Esophagus (tissue), 2 donors: Measurements from ENCODE around the gene DEPDC5. TPM values are rescaled to one million over a fixed set of nuclear protein-coding genes. Genes with fewer than 3 reads are reported as not detected.
"Not testable (repeated sequence)": the region's sequence is repeated elsewhere in the genome, so short reads cannot be mapped to it uniquely, and the experiment has no call there.

ENCODE experiments used
- H3K27ac ChIP-seq, 2 donors: one replicate each; pipeline ENCODE4 v1.5.1; 2013; ENCODE audit warnings: low read depth in 2 of 2, mild to moderate bottlenecking in 2 of 2, inconsistent platforms in 1 of 2, low read length in 1 of 2, moderate library complexity in 1 of 2
- H3K27me3 ChIP-seq, 2 donors: one replicate each; pipeline ENCODE4 v1.6.1; 2013; ENCODE audit warnings: low read length in 2 of 2, control low read depth in 1 of 2, mild to moderate bottlenecking in 1 of 2; ENCODE audit not compliant: insufficient read depth in 2 of 2, control insufficient read depth in 1 of 2
- H3K36me3 ChIP-seq, 2 donors: one replicate each; pipeline ENCODE4 v1.6.1; 2013; ENCODE audit warnings: low read length in 1 of 2; ENCODE audit not compliant: control insufficient read depth in 2 of 2, insufficient read depth in 2 of 2
- H3K4me1 ChIP-seq, 2 donors: one replicate each; pipeline ENCODE4 v1.6.1; 2013; ENCODE audit warnings: low read length in 1 of 2; ENCODE audit not compliant: control insufficient read depth in 2 of 2, insufficient read depth in 2 of 2
- H3K4me3 ChIP-seq, 2 donors: one replicate each; pipeline ENCODE4 v1.5.1; 2013; ENCODE audit warnings: low read length in 2 of 2, mild to moderate bottlenecking in 2 of 2, low read depth in 1 of 2, moderate library complexity in 1 of 2
- H3K9me3 ChIP-seq, 2 donors: one replicate each; pipeline ENCODE4 v1.6.1; 2013; ENCODE audit warnings: mild to moderate bottlenecking in 2 of 2, low read depth in 1 of 2, low read length in 1 of 2, moderate library complexity in 1 of 2; ENCODE audit not compliant: control insufficient read depth in 2 of 2, insufficient read depth in 1 of 2
- WGBS, 2 donors: extraction: QIAGEN DNeasy Blood & Tissue Kit; methylation state at CpG; one replicate each; pipeline ENCODE4 v1.1.7; 2013; 5-methylcytosine and 5-hydroxymethylcytosine counted together
- polyA plus RNA-seq, 2 donors: library from polyadenylated mRNA; stranded (reverse); fragments of 200-250 nt; gene quantifications; one replicate each; pipeline ENCODE4 v1.2.3, GENCODE V29; 2013
- donor health status: healthy with polysubstance abuse.
- donor health status: Bipolar disorder and iron deficiency.

DEPDC5 gene
- polyA plus RNA-seq, 2 donors, result 6.5 to 10.8 TPM

- Histone ChIP-seq H3K36me3 (no peaks in the 10 kb centered on the region), H3K27me3 (no peaks in the 10 kb centered on the region), H3K9me3 (no peaks in the 10 kb centered on the region), H3K27ac (no peak overlapping the region), H3K4me3 (no peak overlapping the region), H3K4me1 (peaks cover 0 to 2% of the 10 kb centered on the region in 2 donors)
- WGBS, 2 donors, result 58 to 64% methylated on average over 2 of the region's 2 CpGs
These were observed 21.6 kb upstream of the DEPDC5 start for GRCh38 chr22:31732089-31732829.

- H3K27ac ChIP-seq, result no peak overlapping the region
- H3K9me3 ChIP-seq, result no peaks in the 10 kb centered on the region
- H3K27me3 ChIP-seq, result no peaks in the 10 kb centered on the region
- no peak overlapping the region for H3K4me3 ChIP-seq
- H3K4me1 ChIP-seq, result peaks cover 0 to 5% of the 10 kb centered on the region in 2 donors
- peaks cover 0 to 3% of the 10 kb centered on the region in 2 donors for H3K36me3 ChIP-seq
- WGBS, 2 donors, result 90 to 91% methylated on average over 7 of the region's 7 CpGs
These were observed 20.2 kb upstream of the DEPDC5 start for GRCh38 chr22:31733580-31734079.

- Histone ChIP-seq H3K4me1 (peaks cover 0 to 5% of the 10 kb centered on the region in 2 donors), H3K27me3 (no peaks in the 10 kb centered on the region), H3K27ac (no peak overlapping the region), H3K9me3 (no peaks in the 10 kb centered on the region), H3K4me3 (no peak overlapping the region), H3K36me3 (peaks cover 0 to 3% of the 10 kb centered on the region in 2 donors)
- 54 to 56% methylated on average over 1 of the region's 1 CpG for WGBS, 2 donors
These were observed 19.3 kb upstream of the DEPDC5 start for GRCh38 chr22:31734512-31734911.

- H3K27me3 ChIP-seq, result no peaks in the 10 kb centered on the region
- peaks cover 0 to 5% of the 10 kb centered on the region in 2 donors for H3K4me1 ChIP-seq
- no peak overlapping the region for H3K4me3 ChIP-seq
- no peaks in the 10 kb centered on the region for H3K9me3 ChIP-seq
- 94 to 96% methylated on average over 2 of the region's 2 CpGs for WGBS, 2 donors
- no peak overlapping the region for H3K27ac ChIP-seq
- H3K36me3 ChIP-seq, result peaks cover 0 to 3% of the 10 kb centered on the region in 2 donors
These were observed 17.4 kb upstream of the DEPDC5 start for GRCh38 chr22:31736458-31736857.

GRCh38 chr22:31737932-31738331, 15.9 kb upstream of the DEPDC5 start:
- Histone ChIP-seq H3K9me3 (no peaks in the 10 kb centered on the region), H3K4me1 (peaks cover 0 to 5% of the 10 kb centered on the region in 2 donors), H3K27ac (no peak overlapping the region), H3K27me3 (no peaks in the 10 kb centered on the region), H3K36me3 (peaks cover 0 to 3% of the 10 kb centered on the region in 2 donors), H3K4me3 (no peak overlapping the region)
- WGBS, 2 donors, result 89 to 90% methylated on average over 5 of the region's 5 CpGs

- no peaks in the 10 kb centered on the region for H3K9me3 ChIP-seq
- peaks cover 0 to 5% of the 10 kb centered on the region in 2 donors for H3K4me1 ChIP-seq
- peak overlapping the region in 1 of 2 donors; percentile 18 for H3K27ac ChIP-seq
- no peak overlapping the region for H3K4me3 ChIP-seq
- WGBS, 2 donors, result 61 to 73% methylated on average over 2 of the region's 2 CpGs
- H3K27me3 ChIP-seq, result no peaks in the 10 kb centered on the region
- H3K36me3 ChIP-seq, result peaks cover 0 to 3% of the 10 kb centered on the region in 2 donors
These were observed 15.3 kb upstream of the DEPDC5 start for GRCh38 chr22:31738566-31738965.

- H3K4me1 ChIP-seq, result peaks cover 0 to 5% of the 10 kb centered on the region in 2 donors
- no peaks in the 10 kb centered on the region for H3K27me3 ChIP-seq
- H3K9me3 ChIP-seq, result no peaks in the 10 kb centered on the region
- no peak overlapping the region for H3K4me3 ChIP-seq
- 73 to 77% methylated on average over 2 of the region's 2 CpGs for WGBS, 2 donors
- H3K36me3 ChIP-seq, result peaks cover 0 to 3% of the 10 kb centered on the region in 2 donors
- H3K27ac ChIP-seq, result no peak overlapping the region
These were observed 14.0 kb upstream of the DEPDC5 start for GRCh38 chr22:31739795-31740201.

GRCh38 chr22:31740314-31740713, 13.5 kb upstream of the DEPDC5 start:
- H3K27ac ChIP-seq, H3K9me3 ChIP-seq, H3K36me3 ChIP-seq, H3K4me1 ChIP-seq, H3K4me3 ChIP-seq, H3K27me3 ChIP-seq: not testable (repeated sequence)
- WGBS, 2 donors, result 64 to 66% methylated on average over 7 of the region's 7 CpGs

GRCh38 chr22:31742115-31742514, 11.7 kb upstream of the DEPDC5 start:
- 77 to 79% methylated on average over 3 of the region's 3 CpGs for WGBS, 2 donors
- peaks cover 0 to 3% of the 10 kb centered on the region in 2 donors for H3K36me3 ChIP-seq
- peaks cover 0 to 3% of the 10 kb centered on the region in 2 donors for H3K4me1 ChIP-seq

GRCh38 chr22:31742682-31743081, 11.1 kb upstream of the DEPDC5 start:
- Histone ChIP-seq H3K4me3 (no peak overlapping the region), H3K27me3 (no peaks in the 10 kb centered on the region), H3K9me3 (no peaks in the 10 kb centered on the region), H3K4me1 (peaks cover 0 to 3% of the 10 kb centered on the region in 2 donors), H3K27ac (no peak overlapping the region), H3K36me3 (peaks cover 0 to 3% of the 10 kb centered on the region in 2 donors)
- 95 to 97% methylated on average over 2 of the region's 2 CpGs for WGBS, 2 donors

More at GRCh38 chr22:31742115-31742514, 11.7 kb upstream of the DEPDC5 start:
- Histone ChIP-seq H3K27ac (no peak overlapping the region), H3K4me3 (no peak overlapping the region), H3K9me3 (no peaks in the 10 kb centered on the region), H3K27me3 (no peaks in the 10 kb centered on the region)
